GM23338 (cell line): ENCODE data around the gene FMO3. TPM values are rescaled to one million over a fixed set of nuclear protein-coding genes. Genes with fewer than 3 reads are reported as not detected.
A peak's percentile ranks its signal among the peaks of the same experiment; 100 is the strongest.

Source experiments
- ATAC-seq: fragments of 200-7000 bp; cut with Tn5 transposase; 3 replicates; pipeline ENCODE4 v1.9.1; 2020
- DNase-seq: peaks from one replicate; pipeline ENCODE4 v3.0.0-alpha.2; 2015; ENCODE audit warnings: low spot score
- H2AFZ ChIP-seq: fragments of 200-600 bp; sonication (generic); 2 replicates; pipeline ENCODE4 v1.8.0; 2016; ENCODE audit warnings: antibody characterized with exemption, mild to moderate bottlenecking, moderate library complexity
- H3F3A ChIP-seq: fragments of 200-600 bp; sonication (generic); replicated peaks from 2 replicates; pipeline ENCODE4 v1.8.0; 2017; ENCODE audit warnings: antibody characterized with exemption, mixed run types, low read depth
- H3K27ac ChIP-seq: fragments of 200-600 bp; sonication (generic); 2 replicates; pipeline ENCODE4 v1.6.1; 2016; ENCODE audit warnings: low read depth
- H3K27me3 ChIP-seq: fragments of 200-600 bp; sonication (generic); 2 replicates; pipeline ENCODE4 v1.8.0; 2016; ENCODE audit warnings: mild to moderate bottlenecking, mixed run types, moderate library complexity; ENCODE audit not compliant: insufficient read depth
- H3K36me3 ChIP-seq: fragments of 200-600 bp; sonication (generic); 2 replicates; pipeline ENCODE4 v1.8.0; 2016; ENCODE audit warnings: mild to moderate bottlenecking; ENCODE audit not compliant: insufficient read depth
- H3K4me1 ChIP-seq: fragments of 200-600 bp; sonication (generic); 2 replicates; pipeline ENCODE4 v1.8.0; 2016; ENCODE audit warnings: mild to moderate bottlenecking, moderate library complexity; ENCODE audit not compliant: insufficient read depth
- H3K4me2 ChIP-seq: fragments of 200-600 bp; sonication (generic); 2 replicates; pipeline ENCODE4 v1.7.1; 2017; ENCODE audit warnings: mixed run types
- H3K4me3 ChIP-seq: fragments of 200-600 bp; sonication (generic); 2 replicates; pipeline ENCODE4 v1.6.1; 2016; ENCODE audit warnings: mixed run types
- H3K79me2 ChIP-seq: fragments of 200-600 bp; sonication (generic); replicated peaks from 2 replicates; pipeline ENCODE4 v1.8.0; 2017; ENCODE audit warnings: mild to moderate bottlenecking; ENCODE audit not compliant: insufficient read depth
- H3K9me2 ChIP-seq: fragments of 200-600 bp; sonication (generic); 2 replicates; pipeline ENCODE4 v1.8.0; 2017; ENCODE audit not compliant: insufficient read depth
- H4K20me1 ChIP-seq: fragments of 200-600 bp; sonication (generic); replicated peaks from 2 replicates; pipeline ENCODE4 v1.8.0; 2017; ENCODE audit warnings: mild to moderate bottlenecking; ENCODE audit not compliant: insufficient read depth
- H3K27ac Mint-ChIP-seq: 2 replicates; pipeline ENCODE4 v1.8.0; 2020; ENCODE audit warnings: inconsistent platforms, mild to moderate bottlenecking, moderate library complexity, mixed read lengths
- H3K27me3 Mint-ChIP-seq: 3 replicates; pipeline ENCODE4 v1.8.0; 2022; ENCODE audit warnings: low read depth, mild to moderate bottlenecking, moderate library complexity, mixed read lengths, inconsistent platforms; ENCODE audit not compliant: insufficient read depth, poor library complexity
- H3K36me3 Mint-ChIP-seq: 3 replicates; pipeline ENCODE4 v1.8.0; 2021; ENCODE audit warnings: low read depth, mild to moderate bottlenecking, inconsistent platforms, moderate library complexity, mixed read lengths
- H3K4me1 Mint-ChIP-seq: 3 replicates; pipeline ENCODE4 v1.8.0; 2020; ENCODE audit warnings: mild to moderate bottlenecking, inconsistent platforms, mixed read lengths
- H3K4me3 Mint-ChIP-seq: 3 replicates; pipeline ENCODE4 v1.8.0; 2021; ENCODE audit warnings: moderate library complexity, mild to moderate bottlenecking, inconsistent platforms, mixed read lengths
- H3K9me3 Mint-ChIP-seq: 3 replicates; pipeline ENCODE4 v1.8.0; 2020; ENCODE audit warnings: moderate library complexity, mild to moderate bottlenecking, inconsistent platforms, mixed read lengths
- CREB1 ChIP-seq: fragments of 250-450 bp; sonication (Bioruptor Pico); IDR thresholded peaks from 2 replicates; pipeline ENCODE4 v1.5.0; 2020; ENCODE audit warnings: low read depth, mild to moderate bottlenecking, moderate library complexity
- ETS1 ChIP-seq: IDR thresholded peaks from 2 replicates; pipeline ENCODE4 v1.6.1; 2016; ENCODE audit warnings: antibody characterized with exemption
- EZH2 ChIP-seq: fragments of 200-600 bp; sonication (generic); IDR thresholded peaks from one replicate; pipeline ENCODE4 v1.8.0; 2017; ENCODE audit warnings: antibody characterized with exemption, mild to moderate bottlenecking, low read depth; ENCODE audit not compliant: unreplicated experiment
- EZH2phosphoT487 ChIP-seq: fragments of 200-600 bp; sonication (generic); IDR thresholded peaks from one replicate; pipeline ENCODE4 v1.8.1; 2018; ENCODE audit warnings: antibody characterized with exemption; ENCODE audit not compliant: unreplicated experiment
- JUNB ChIP-seq: IDR thresholded peaks from one replicate; pipeline ENCODE4 v1.6.1; 2016; ENCODE audit warnings: antibody characterized with exemption; ENCODE audit not compliant: unreplicated experiment
- NANOG ChIP-seq: IDR thresholded peaks from 2 replicates; pipeline ENCODE4 v1.6.1; 2016; ENCODE audit warnings: antibody characterized with exemption, borderline replicate concordance
- POLR2AphosphoS5 ChIP-seq: IDR thresholded peaks from 2 replicates; pipeline ENCODE4 v1.6.1; 2016; ENCODE audit warnings: antibody characterized with exemption, low read depth
- ZNF114 ChIP-seq: fragments of 250-450 bp; sonication (Bioruptor Pico); IDR thresholded peaks from 2 replicates; pipeline ENCODE4 v1.5.0; 2020; ENCODE audit warnings: mild to moderate bottlenecking, moderate library complexity
- ZNF462 ChIP-seq: fragments of 250-450 bp; sonication (Bioruptor Pico); IDR thresholded peaks from 2 replicates; pipeline ENCODE4 v1.5.0; 2020; ENCODE audit warnings: mild to moderate bottlenecking, moderate library complexity
- polyA plus RNA-seq: library from polyadenylated mRNA; unstranded; fragments of >200 nt; fragmentation: Nextera tagmentation; extraction: Ambion mirVana; gene quantifications from 2 replicates; pipeline ENCODE4 v1.2.1, GENCODE V29; 2016
- total RNA-seq: library from RNA; depleted of rRNA; stranded (reverse); fragments of >200 nt; shearing (Covaris generic); gene quantifications from 2 replicates; pipeline ENCODE4 v1.2.3, GENCODE V29; 2014
- TF ChIP-seq, protein P1 (sequence below): IDR thresholded peaks from one replicate; pipeline ENCODE4 v1.6.1; 2018; ENCODE audit warnings: antibody characterized with exemption; ENCODE audit not compliant: unreplicated experiment

FMO3 gene
- total and polyA plus RNA-seq, 2 experiments from 2014 or later: 0.26 TPM; not detected in 1

DNA sequence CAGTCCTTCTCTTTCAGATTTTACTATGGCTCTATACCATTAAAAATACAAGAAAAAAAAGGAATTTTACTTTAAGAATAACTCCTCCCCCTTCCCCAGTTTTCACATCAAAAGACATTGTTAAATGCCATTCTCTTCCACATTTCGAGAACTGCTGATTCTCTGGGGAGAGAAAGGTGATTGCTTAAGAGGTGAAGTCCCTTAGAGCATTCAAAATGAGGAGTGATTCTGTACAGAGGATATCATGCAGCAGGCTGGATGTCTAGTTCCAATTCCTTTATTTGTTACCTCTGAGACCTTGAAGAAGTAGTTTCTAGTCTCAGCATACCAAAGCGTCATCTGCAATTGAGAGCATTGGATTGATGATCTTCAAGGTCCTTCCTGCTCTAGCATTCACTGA, 46.9 kb downstream of the FMO3 start:
- peaks cover 2% of the 10 kb centered on the region for H3K27me3 Mint-ChIP-seq
- ATAC-seq (no peak), DNase-seq (peak; percentile 22)
- Histone ChIP-seq H3K79me2 (no peaks in the 10 kb centered on the region), H3K9me2 (no peaks in the 10 kb centered on the region), H3K4me1 (peaks cover 19% of the 10 kb centered on the region), H3K27me3 (no peaks in the 10 kb centered on the region), H3F3A (no peaks in the 10 kb centered on the region), H3K27ac (no peak overlapping the region), H3K4me3 (no peak overlapping the region), H3K36me3 (no peaks in the 10 kb centered on the region), H3K4me2 (no peak overlapping the region), H2AFZ (no peak overlapping the region), H4K20me1 (no peaks in the 10 kb centered on the region)
- H3K9me3 Mint-ChIP-seq: no peaks in the 10 kb centered on the region
- TF ChIP-seq ZNF114 (CRISPR knock-in tag): no peak
- TF ChIP-seq, protein P1, sequence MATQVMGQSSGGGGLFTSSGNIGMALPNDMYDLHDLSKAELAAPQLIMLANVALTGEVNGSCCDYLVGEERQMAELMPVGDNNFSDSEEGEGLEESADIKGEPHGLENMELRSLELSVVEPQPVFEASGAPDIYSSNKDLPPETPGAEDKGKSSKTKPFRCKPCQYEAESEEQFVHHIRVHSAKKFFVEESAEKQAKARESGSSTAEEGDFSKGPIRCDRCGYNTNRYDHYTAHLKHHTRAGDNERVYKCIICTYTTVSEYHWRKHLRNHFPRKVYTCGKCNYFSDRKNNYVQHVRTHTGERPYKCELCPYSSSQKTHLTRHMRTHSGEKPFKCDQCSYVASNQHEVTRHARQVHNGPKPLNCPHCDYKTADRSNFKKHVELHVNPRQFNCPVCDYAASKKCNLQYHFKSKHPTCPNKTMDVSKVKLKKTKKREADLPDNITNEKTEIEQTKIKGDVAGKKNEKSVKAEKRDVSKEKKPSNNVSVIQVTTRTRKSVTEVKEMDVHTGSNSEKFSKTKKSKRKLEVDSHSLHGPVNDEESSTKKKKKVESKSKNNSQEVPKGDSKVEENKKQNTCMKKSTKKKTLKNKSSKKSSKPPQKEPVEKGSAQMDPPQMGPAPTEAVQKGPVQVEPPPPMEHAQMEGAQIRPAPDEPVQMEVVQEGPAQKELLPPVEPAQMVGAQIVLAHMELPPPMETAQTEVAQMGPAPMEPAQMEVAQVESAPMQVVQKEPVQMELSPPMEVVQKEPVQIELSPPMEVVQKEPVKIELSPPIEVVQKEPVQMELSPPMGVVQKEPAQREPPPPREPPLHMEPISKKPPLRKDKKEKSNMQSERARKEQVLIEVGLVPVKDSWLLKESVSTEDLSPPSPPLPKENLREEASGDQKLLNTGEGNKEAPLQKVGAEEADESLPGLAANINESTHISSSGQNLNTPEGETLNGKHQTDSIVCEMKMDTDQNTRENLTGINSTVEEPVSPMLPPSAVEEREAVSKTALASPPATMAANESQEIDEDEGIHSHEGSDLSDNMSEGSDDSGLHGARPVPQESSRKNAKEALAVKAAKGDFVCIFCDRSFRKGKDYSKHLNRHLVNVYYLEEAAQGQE: no peak
- no peak for TF ChIP-seq ETS1
- no peak for TF ChIP-seq NANOG
- TF ChIP-seq CREB1 (CRISPR knock-in tag): no peak
- TF ChIP-seq JUNB: no peak
- no peak for TF ChIP-seq EZH2
- no peak for TF ChIP-seq EZH2phosphoT487
- TF ChIP-seq POLR2AphosphoS5: no peak
- no peak for TF ChIP-seq ZNF462
- H3K4me1 Mint-ChIP-seq: peaks cover 22% of the 10 kb centered on the region; the same call in 2 of the 3 replicates
- H3K27ac Mint-ChIP-seq: no peak overlapping the region
- no peaks in the 10 kb centered on the region for H3K36me3 Mint-ChIP-seq
- H3K4me3 Mint-ChIP-seq: no peak overlapping the region
